ENCODE measurements around the gene PRRC2A. TPM values are rescaled to one million over a fixed set of nuclear protein-coding genes. Genes with fewer than 3 reads are reported as not detected.

The PRRC2A gene
- total RNA-seq, 1 donor from 2014 or later = 188 TPM

DNA sequence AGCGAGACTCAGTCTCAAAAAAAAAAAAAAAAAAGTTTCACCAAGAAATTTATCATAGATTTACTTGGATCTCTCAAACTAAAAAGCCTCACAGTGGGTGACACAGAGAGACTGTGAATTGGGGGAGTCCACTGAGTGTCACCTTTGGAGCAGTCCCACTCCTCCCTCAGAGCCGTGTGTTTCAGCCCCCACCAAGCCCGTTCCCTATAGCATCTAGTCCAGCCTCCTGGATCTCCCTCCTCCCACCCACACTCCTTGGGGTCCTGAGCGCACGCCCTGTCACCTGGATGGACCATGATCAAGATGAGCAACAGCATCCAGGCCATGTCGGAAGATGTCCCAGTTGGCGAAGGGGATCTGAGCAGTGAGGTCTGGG lies 28.1 kb upstream of the PRRC2A start:
- Mint-ChIP-seq H3K36me3 (ENCODE audit: low read depth, unreplicated experiment) (no peaks in the 10 kb centered on the region), H3K27me3 (ENCODE audit: low read depth, unreplicated experiment) (peaks cover 4% of the 10 kb centered on the region), H3K27ac (ENCODE audit: unreplicated experiment) (no peak overlapping the region), H3K9me3 (ENCODE audit: unreplicated experiment) (no peaks in the 10 kb centered on the region), H3K4me3 (ENCODE audit: unreplicated experiment) (no peak overlapping the region), H3K4me1 (ENCODE audit: low read depth, unreplicated experiment) (no peaks in the 10 kb centered on the region)
- DNase-seq (ENCODE audit: low read depth) (no peak), FAIRE-seq (no peak)
- Histone ChIP-seq H3K27ac (ENCODE audit: low read depth, low read length) (no peak overlapping the region), H3K27me3 (ENCODE audit: insufficient read depth, low read length) (no peaks in the 10 kb centered on the region), H3K36me3 (ENCODE audit: insufficient read depth, low read length) (no peaks in the 10 kb centered on the region), H3K4me3 (ENCODE audit: insufficient read depth, low read depth, low read length) (no peak overlapping the region), H3K4me1 (ENCODE audit: insufficient read depth, low read length) (no peaks in the 10 kb centered on the region), H3K9me3 (ENCODE audit: insufficient read depth, low read depth, low read length) (no peaks in the 10 kb centered on the region), H3K79me2 (ENCODE audit: insufficient read depth, low read length) (no peaks in the 10 kb centered on the region), H3K9ac (ENCODE audit: low read length) (no peak overlapping the region), H3K4me2 (ENCODE audit: low read length) (no peak overlapping the region), H2AFZ (ENCODE audit: low read depth, low read length) (no peak overlapping the region), H4K20me1 (ENCODE audit: insufficient read depth, low read length) (no peaks in the 10 kb centered on the region)
- TF ChIP-seq, protein P1, sequence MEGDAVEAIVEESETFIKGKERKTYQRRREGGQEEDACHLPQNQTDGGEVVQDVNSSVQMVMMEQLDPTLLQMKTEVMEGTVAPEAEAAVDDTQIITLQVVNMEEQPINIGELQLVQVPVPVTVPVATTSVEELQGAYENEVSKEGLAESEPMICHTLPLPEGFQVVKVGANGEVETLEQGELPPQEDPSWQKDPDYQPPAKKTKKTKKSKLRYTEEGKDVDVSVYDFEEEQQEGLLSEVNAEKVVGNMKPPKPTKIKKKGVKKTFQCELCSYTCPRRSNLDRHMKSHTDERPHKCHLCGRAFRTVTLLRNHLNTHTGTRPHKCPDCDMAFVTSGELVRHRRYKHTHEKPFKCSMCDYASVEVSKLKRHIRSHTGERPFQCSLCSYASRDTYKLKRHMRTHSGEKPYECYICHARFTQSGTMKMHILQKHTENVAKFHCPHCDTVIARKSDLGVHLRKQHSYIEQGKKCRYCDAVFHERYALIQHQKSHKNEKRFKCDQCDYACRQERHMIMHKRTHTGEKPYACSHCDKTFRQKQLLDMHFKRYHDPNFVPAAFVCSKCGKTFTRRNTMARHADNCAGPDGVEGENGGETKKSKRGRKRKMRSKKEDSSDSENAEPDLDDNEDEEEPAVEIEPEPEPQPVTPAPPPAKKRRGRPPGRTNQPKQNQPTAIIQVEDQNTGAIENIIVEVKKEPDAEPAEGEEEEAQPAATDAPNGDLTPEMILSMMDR (IDR thresholded peaks at IDR 0.05; ENCODE audit: insufficient read depth, low read depth, low read length) = no peak
- no peak for TF ChIP-seq EZH2 (IDR thresholded peaks at IDR 0.05; ENCODE audit: insufficient read depth, low read length)

GRCh38 chr6:31597006-31597405 lies 23.5 kb upstream of the PRRC2A start:
- no peak overlapping the region for H3K9ac ChIP-seq (ENCODE audit: low read length)
- H3K4me1 ChIP-seq (ENCODE audit: insufficient read depth, low read length) = no peaks in the 10 kb centered on the region
- no peaks in the 10 kb centered on the region for H3K79me2 ChIP-seq (ENCODE audit: insufficient read depth, low read length)
- no peaks in the 10 kb centered on the region for H4K20me1 ChIP-seq (ENCODE audit: insufficient read depth, low read length)
- no peak overlapping the region for H3K4me3 ChIP-seq (ENCODE audit: insufficient read depth, low read depth, low read length)
- no peaks in the 10 kb centered on the region for H3K27me3 ChIP-seq (ENCODE audit: insufficient read depth, low read length)
- Mint-ChIP-seq H3K4me1 (ENCODE audit: low read depth, unreplicated experiment) (no peaks in the 10 kb centered on the region), H3K27me3 (ENCODE audit: low read depth, unreplicated experiment) (no peaks in the 10 kb centered on the region), H3K9me3 (ENCODE audit: unreplicated experiment) (no peaks in the 10 kb centered on the region), H3K27ac (ENCODE audit: unreplicated experiment) (no peak overlapping the region), H3K4me3 (ENCODE audit: unreplicated experiment) (no peak overlapping the region), H3K36me3 (ENCODE audit: low read depth, unreplicated experiment) (no peaks in the 10 kb centered on the region)
- H3K4me2 ChIP-seq (ENCODE audit: low read length) = no peak overlapping the region
- DNase-seq (ENCODE audit: low read depth) (no peak), FAIRE-seq (no peak)
- TF ChIP-seq EZH2 (IDR thresholded peaks at IDR 0.05; ENCODE audit: insufficient read depth, low read length) = no peak
- TF ChIP-seq, protein P1 (IDR thresholded peaks at IDR 0.05; ENCODE audit: insufficient read depth, low read depth, low read length) = peak; percentile 32
- no peaks in the 10 kb centered on the region for H3K36me3 ChIP-seq (ENCODE audit: insufficient read depth, low read length)
- no peaks in the 10 kb centered on the region for H3K9me3 ChIP-seq (ENCODE audit: insufficient read depth, low read depth, low read length)
- no peak overlapping the region for H2AFZ ChIP-seq (ENCODE audit: low read depth, low read length)
- no peak overlapping the region for H3K27ac ChIP-seq (ENCODE audit: low read depth, low read length)

DNA sequence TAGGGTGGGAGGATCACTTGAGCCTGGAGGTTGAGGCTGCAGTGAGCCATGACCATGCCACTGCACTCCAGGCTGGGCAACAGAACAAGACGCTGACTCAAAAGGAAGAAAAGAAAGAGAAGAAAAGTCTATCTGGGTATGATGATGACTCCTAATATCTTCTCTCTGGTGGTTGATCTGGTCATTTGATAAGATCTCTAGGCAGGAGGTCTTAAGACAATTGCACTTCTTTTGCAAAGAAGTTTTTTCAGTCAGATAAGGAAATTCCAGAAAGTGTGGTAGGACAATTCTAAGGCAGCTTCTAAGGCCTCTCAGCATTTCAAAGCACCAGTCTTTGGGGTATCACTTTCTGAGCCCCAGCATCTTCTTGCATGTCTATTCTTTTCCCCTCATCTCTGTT lies 13.2 kb upstream of the PRRC2A start:
- Histone ChIP-seq H3K9me3 (ENCODE audit: insufficient read depth, low read depth, low read length) (no peaks in the 10 kb centered on the region), H3K27ac (ENCODE audit: low read depth, low read length) (no peak overlapping the region), H2AFZ (ENCODE audit: low read depth, low read length) (no peak overlapping the region), H3K4me2 (ENCODE audit: low read length) (no peak overlapping the region), H3K36me3 (ENCODE audit: insufficient read depth, low read length) (no peaks in the 10 kb centered on the region), H3K27me3 (ENCODE audit: insufficient read depth, low read length) (no peaks in the 10 kb centered on the region), H3K4me1 (ENCODE audit: insufficient read depth, low read length) (no peaks in the 10 kb centered on the region), H4K20me1 (ENCODE audit: insufficient read depth, low read length) (no peaks in the 10 kb centered on the region), H3K9ac (ENCODE audit: low read length) (no peak overlapping the region), H3K4me3 (ENCODE audit: insufficient read depth, low read depth, low read length) (no peak overlapping the region), H3K79me2 (ENCODE audit: insufficient read depth, low read length) (no peaks in the 10 kb centered on the region)
- no peak for TF ChIP-seq EZH2 (IDR thresholded peaks at IDR 0.05; ENCODE audit: insufficient read depth, low read length)
- TF ChIP-seq, protein P1 (IDR thresholded peaks at IDR 0.05; ENCODE audit: insufficient read depth, low read depth, low read length) = no peak
- DNase-seq (ENCODE audit: low read depth) = no peak
- Mint-ChIP-seq H3K4me3 (ENCODE audit: unreplicated experiment) (no peak overlapping the region), H3K36me3 (ENCODE audit: low read depth, unreplicated experiment) (no peaks in the 10 kb centered on the region), H3K27me3 (ENCODE audit: low read depth, unreplicated experiment) (peaks cover 2% of the 10 kb centered on the region), H3K4me1 (ENCODE audit: low read depth, unreplicated experiment) (no peaks in the 10 kb centered on the region), H3K27ac (ENCODE audit: unreplicated experiment) (no peak overlapping the region), H3K9me3 (ENCODE audit: unreplicated experiment) (no peaks in the 10 kb centered on the region)
- no peak for FAIRE-seq
